HG03280 (cell line): ENCODE results near the gene XKR7.

Experiments
- ATAC-seq: cut with Tn5 transposase; IDR thresholded peaks from one replicate; pipeline ENCODE4 v1.9.1; 2021; ENCODE audit warnings: mild to moderate bottlenecking, moderate library complexity; ENCODE audit not compliant: unreplicated experiment

Gene XKR7

DNA sequence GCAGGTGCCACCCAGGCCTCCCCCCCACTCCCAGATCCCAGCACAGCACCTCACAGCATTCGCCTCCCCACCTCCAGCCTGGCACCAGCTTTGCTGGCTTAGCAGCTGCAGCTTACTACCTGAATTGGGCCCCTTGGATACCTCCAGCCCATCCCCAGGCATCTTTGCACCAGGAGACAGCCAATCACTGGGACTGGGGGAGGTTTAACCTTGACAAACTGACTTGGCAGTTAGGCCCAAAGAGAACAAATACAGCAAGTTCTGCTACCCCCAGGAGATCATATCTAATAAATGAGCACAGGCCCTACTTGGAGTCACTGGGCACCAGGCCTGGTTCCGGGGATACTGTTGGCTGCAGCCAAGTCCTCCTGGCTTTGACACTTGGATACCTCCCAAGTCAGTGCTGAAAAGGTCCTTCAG lies 24.9 kb upstream of the XKR7 start:
- no peak for ATAC-seq

DNA sequence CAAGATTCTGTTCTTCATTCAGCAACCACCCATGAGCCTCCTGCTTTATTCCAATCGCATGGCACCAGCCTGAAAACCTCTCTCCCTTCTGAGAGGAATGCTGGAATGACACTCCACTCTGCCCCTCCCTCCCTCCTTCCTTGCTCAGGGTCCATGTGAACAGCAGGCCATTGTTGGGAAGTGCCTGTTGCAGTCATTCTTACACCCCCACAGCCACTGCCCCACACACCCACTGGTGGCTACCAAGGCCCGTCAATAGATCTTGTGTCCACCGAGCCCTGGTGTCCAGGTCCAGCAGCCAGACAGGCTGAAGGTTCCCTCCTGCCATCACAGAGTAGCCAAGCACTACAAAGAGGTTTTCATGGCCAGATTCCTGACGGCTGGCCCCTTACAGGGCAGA lies 22.6 kb upstream of the XKR7 start:
- no peak for ATAC-seq

DNA sequence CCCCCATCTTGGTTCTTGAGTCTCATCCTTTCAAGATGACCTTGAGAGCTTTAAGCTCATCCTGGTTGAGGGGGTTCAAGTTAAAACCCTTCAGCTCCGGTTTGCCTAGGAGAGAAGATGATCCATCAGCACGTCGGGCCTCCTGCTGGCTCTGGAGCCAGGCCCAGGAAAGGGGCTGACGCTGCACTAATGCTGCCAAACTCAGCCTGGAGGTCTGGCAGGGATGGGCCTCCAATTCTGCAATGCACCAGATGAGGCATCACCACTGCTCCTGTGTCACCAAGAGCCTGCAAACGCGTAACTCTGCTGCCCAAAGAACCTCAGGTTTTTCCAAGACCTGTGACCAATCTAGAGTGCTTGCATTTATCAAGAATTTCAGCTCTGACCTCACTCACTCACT lies 22.2 kb upstream of the XKR7 start:
- ATAC-seq: no peak

DNA sequence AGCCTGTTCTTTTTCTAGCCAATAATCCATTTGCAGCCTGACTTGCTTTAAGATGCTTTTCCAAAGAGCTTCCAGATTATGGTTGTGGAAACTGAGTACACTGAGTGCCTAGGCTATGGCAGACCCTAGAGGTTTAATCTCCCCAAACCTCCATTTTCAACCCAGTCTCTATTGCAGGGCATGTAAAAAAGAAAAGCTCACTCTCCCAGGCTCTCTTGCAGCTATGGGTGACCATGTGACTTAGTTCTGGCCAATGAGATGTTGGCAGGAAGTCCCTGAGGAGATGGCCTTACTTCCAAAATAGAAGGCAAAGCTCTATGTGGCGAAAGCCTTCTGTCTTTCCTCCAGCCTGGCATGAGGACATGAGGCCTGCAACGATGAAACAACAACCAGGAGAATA lies 19.9 kb upstream of the XKR7 start:
- ATAC-seq: no peak

DNA sequence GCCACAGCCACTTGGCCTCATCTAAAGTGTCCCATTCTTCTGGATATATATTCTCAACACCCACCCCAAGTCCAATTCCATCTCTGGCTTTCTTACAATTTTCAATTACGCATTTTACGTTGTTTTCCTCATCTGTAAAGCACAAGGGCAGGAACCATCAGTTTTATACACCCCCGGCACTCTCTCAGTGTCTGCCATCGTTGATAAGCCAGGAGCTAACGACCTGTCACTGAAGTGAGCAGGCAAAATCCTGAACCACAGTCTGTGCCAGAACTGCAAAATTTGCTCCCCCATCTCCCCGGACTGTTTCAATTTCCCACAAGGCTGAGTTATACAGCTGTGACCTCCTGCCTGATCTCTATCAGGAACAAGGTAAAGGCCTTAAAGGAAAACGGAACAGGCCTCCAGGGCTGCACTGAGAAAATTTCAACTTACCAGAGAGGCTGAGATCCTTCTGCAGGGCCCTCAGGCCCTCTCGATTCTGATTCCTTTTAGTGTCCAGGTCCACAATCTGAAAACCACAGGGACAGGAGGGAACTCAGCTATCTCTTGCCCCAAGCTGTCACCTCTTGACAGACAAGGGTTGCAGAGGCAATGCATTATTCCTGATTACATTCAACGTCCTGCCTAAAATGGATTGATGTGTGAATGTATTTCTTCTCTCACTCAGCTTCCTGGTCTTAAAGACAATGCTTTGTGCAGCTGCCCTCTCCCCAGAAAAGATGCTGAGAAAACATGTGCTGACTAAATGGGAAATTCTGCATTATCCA lies 17.9 kb upstream of the XKR7 start:
- ATAC-seq: no peak

DNA sequence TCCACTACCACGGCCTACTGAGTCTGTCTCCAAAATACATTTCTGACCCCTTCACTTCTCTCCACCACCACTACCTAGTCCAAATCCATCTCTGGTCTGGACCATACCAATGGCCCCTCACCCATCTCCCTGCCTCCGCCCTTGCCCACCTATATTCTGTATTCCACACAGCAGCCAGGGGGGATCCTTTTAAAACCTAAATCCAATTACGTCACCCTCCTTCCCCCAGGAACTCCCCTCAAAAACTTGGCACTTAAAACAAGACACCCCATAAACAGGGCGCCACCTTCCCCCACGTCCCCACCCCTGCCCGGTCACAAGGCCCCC lies 16.8 kb upstream of the XKR7 start:
- ATAC-seq: no peak

DNA sequence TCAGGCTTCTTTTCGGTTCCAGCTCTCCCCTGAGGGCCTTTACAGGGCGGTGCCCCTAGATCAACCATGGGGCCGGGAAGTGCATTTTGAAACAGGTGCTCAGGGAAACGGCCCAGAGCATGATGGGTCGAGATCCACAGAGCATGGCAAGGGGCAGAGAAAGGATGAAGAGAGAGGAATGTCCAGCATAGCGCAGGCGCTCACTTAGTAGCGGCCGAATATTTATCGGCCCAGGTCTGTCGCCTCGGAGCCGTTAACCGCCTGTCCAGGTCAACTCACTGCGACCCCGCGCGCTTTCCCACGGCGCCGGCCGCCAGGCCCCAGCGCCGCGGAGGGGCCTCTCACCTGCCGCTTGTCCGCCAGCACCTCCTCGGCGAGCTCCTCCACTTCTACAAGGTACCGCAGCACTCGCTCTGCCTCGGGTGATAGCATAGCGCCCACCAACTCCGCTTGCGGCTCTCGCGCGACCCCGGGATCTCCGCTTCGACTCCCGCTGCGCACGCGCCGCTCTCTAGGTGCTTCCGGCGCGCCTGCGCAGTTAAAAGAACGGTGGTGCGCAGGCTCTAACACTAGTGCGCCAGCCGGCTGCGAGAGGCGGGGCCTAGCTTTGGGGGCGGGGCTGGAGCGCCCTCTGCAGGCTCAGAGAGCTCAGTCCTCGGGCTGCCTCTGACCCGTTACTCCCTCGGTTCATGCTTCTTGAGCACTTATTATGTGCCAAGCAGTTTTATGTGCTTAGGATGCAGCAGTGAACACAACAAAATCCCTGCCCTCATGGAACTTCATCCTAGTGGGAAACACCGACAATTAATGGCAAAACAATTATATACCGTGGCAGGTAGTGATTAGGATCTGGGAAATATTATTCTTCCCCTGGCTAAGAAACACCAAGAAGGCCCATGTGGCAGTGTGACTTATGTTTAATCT lies 16.2 kb upstream of the XKR7 start, which contains the start of gene PDRG1:
PDRG1 (minus strand) TSS at position 517 of the 924 bp plus-strand sequence; CDS start at position 432, 85 bp downstream.
- ATAC-seq: peak; percentile 92

DNA sequence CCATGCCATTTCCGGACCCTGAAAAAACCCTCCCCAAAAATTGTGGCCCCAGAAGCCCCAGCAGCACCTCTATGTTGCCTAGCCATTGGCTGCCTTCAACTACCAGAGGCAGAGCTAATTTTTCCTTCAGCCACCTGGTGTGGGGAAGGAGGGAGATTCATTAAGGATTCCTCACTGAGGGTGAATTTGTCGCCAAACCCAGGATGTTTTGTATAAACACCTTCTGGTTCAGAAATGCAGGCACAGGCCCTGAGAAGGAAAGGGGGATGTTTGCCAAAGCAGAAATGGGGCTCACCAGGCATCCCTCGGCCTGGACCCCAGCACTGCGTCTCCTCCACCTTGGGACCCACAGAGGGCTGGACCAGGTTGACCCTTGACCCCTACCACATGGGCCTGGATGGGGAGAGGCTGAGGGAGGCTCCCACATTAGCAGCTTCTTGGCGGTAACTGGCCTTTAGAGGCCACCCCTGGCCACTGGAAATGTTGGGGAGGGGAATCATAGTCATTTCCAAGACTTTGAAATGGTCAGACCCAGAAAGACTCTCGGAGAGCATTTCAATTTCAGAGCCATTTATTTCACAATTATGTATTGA lies 14.3 kb upstream of the XKR7 start:
- ATAC-seq: no peak

DNA sequence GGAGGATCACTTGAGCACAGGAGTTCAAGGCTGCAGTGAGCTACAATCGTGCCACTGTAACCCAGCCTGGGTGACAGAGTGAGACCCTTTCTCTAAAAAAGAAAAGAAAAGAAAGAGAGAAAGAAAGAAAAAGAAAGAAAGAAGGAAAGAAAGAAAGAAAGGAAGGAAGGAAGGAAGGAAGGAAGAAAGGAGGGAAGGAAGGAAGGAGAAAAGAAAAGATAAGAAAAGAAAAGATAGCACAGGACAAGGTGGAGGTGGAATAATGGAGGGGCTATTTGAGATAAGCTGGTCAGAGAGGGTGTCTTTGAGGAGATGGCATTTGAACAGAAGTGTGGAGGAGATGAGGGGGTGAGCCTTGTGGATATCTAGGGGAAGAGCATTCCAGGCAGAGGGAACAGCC lies 13.5 kb upstream of the XKR7 start:
- ATAC-seq: no peak

DNA sequence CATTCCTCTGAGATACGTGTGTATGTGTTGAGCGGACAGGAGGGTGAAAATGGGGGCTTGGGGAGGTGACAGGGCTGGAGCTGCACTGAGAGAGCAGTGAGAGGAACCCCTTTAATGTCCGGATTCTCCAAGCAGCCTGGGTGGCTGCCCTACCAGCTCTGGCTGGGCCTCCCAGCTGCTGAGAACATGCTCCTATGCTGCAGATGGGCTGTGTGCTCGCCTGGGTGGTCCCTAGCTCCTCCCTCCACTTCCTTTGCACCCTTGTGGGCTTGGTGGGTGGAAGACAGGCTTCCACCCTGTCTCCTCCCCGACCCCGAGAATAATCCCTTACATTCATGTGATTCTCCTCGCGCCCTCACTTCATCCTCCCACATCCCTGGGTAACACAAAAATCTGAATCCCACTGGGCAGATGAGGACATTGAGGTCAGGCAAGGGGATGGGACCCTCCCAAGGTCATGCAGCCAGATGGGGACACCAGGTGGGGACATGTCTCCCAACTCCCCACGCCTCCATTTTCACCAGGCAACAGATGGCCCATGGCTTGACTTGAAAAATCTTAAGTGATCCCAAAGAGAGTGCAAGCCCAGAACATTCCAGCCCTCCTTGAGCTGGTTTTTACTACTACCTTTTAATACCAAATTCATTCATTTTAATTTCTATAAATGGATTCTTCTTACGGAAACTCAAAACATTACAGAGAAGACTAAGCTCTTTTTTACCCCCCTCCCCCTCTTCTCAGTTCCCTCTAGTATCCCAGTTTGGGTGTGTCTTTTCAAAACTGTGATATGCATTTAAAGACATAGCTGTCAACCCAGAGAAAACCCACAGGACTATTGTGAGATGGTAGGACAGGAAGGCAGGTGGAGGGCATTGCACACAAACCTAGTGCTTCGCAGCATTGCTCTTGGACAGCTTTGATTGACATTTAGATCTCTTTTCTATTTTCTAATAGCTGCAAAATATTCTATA lies 11.1 kb upstream of the XKR7 start:
- ATAC-seq: no peak

DNA sequence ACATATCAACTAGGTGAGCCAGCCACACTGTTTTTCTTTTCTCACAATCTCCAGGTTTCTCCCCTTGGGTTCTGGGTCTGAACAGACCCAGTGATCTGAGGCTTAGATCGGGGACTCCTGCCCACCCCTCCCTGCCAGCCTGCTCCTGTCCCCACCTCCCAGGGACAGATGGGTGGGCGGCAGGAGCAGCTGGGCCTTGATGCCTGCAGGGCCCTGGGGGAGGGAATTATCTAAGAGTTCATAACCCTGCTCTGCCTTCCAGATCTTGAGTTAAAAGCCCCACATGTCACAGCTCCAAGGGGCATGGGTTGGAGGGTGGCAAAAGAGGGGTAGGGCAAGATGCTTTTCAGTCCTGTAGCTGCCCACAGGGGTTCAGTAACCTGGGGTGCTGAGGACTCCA lies 5.2 kb upstream of the XKR7 start:
- no peak for ATAC-seq

DNA sequence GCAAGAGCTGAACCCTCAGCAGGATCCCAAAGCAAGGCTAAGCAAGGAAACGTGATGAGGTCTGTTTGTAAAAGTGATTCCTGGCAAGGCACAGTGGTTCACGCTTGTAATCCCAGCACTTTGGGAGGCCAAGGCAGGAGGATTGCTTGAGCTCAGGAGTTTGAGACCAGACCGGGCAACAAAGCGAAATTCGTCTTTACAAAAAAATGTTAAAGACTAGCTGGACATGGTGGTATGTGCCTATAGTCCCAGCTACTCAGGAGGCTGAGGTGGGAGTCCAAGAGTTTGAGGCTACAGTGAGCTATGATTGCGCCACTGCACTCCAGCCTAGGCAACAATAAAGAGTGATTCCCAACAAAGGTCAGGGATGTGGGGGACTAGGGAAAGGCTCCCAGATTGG lies 4.1 kb upstream of the XKR7 start:
- no peak for ATAC-seq

DNA sequence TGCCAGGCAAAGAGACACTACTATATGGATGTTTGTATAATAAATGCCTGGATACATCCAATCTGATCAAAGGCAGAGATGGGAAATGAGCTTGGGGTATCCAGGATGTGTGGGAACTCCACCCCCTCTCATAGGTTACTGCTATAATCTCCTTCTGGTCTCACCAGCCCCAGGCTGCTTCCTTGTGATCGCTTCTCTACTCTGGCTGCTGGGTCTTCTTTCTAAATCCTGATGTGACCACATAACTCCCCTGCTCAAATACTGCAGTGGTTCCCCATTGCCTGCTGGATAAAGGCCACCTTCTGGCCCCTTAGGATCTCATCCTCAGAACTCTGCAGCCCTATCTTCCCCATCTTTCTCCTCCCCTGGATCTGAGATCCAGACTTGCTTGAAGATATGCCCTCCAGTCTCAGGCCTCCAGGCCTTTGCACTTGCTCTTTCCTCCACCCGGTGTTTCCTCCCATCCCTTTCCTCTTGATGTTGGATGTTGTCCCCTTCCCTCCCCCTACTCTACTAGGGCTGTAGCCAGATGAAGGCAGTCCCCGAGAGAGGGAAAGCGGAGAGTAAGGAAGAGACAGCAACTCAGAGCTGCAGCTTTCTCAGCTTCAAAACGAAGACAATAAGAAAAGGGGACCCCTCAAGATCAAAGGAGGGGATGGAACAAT lies 828 bp upstream of the XKR7 start:
- ATAC-seq: no peak

DNA sequence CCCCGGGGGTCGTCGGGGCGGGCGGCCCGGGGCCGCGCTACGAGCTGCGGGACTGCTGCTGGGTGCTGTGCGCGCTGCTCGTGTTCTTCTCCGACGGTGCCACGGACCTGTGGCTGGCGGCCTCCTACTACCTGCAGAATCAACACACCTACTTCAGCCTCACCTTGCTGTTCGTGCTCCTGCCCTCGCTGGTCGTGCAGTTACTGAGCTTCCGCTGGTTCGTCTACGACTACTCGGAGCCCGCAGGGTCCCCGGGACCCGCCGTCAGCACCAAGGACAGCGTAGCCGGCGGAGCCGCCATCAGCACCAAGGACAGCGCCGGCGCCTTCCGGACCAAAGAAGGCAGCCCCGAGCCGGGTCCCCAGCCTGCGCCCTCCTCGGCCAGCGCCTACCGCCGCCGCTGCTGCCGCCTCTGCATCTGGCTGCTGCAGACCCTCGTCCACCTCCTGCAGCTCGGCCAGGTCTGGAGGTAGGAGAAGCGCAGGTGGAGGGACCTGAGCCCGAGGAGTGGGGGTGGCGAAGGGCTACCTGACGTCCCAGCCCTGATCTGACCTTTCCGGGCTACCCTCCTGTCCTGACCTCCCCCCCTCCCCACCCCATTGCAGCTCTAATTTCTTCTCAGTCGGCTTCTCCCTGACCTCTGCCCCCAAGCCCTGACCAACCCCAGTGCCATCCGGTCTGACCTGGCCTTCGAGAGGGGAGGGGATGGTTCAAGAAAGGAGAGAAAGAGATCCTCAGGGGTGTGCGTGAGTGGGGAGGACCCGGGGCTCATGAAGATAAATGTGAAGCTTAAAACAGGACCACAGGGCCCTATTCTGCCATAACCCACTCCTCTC lies 558 bp downstream of the XKR7 start:
- peak; percentile 68 for ATAC-seq

DNA sequence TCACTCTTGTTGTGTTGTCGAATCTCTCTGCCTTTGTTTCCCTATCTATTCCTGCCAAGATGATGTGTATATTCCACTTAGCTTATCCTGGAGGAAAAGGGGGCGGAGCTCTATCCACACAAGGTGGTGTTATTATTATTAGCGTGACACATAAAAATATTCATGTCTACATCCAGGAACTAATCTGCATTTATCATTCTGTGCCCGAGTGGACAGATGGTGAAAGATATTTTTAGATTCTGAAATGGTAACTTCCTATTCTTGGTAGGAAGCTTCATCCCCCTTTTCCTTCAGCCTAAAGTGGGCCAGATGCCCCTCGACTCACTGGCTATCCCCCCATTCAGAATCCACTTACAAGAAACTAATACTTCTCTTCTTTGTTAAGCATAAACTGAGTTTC lies 2.0 kb downstream of the XKR7 start:
- ATAC-seq: no peak

DNA sequence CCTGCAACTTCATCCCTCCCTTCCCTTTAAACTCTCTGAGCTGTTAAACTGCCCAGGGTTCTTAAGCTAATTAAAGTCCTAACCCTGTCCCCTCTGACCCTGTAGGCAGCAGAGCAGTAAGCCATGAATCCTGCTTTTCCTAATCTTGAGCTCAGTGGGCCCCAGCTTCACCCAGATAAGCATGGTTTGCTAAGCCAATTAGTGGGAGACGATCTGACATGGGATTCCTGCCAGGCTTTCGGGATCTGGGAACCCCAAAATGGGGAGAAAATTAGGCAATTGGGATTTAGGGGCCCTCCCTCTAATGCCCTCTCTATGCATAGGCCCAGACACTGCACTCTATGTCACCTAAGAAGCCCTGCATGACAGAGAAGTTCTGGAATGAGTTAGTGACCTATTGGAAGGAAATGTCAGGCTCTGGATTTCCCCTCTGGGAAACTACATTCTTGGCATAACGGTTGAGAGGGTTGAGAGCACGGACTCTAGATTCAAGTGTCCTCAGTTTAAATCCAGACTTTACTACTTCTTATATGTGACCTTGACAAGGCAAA lies 4.6 kb downstream of the XKR7 start:
- ATAC-seq: no peak

DNA sequence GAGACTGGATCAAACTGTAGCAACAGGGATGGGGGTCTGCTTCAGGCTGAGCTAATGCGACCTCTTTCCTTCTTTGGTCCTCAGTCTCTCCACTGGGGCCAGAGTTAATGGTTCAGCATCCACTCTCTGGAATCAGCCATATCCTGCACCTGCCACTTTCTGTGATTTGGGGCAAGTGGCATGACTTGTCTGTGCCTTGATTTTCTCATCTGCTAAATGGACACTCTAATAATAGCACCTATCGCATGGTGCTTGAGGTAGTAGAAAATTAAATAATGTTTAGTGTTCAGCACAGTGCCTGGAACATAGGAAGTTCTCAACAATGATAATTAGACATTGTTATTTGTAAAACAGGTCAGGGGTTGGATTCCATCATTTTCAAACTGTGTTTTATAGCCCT lies 6.3 kb downstream of the XKR7 start:
- no peak for ATAC-seq

DNA sequence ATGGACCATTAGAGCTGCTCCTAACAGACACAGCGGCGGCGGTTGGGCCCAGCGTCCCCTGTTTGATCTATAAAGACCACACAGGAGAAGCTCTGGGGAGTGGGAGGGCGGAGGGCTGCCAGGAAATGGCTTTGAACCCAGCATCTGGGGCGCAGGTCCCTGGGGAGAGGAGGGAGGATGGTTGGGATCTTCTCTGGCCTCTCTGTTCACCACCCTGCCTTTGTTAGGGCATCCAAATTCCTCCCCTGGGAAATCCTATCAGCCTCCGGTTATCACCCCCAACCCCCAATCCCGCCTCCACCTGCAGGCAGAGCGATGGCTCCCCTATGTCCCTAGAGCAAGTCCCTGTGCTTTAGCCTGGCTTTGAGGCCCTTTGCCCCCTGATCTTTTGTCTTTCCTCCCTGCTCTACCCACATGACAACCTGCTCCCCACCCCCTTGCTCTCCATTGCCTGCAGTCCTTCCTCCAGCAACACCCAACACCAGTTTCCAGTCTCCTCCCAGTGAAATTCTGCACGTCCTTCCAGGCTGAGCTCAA lies 7.1 kb downstream of the XKR7 start:
- ATAC-seq: no peak

DNA sequence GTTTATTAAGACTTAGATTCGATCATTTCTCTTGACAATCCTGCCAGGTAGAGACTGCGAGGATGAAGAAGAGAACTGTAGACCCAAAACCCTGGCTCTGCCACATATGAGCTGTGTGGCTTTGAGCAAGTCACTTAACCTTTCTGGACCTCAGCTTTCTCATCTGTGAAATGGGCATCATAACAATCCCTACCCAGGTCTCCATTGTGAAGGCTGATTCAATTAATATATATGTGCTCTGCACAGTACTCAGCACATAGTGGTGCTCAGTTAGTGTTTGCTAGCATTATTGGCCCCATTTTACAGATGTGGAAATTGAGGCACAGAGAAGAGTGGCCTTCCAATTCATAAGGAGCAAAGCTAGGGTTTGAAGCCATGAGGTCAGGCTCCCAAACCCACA lies 7.9 kb downstream of the XKR7 start:
- ATAC-seq: no peak
